K562 (cell line): ENCODE measurements around the gene SLC66A2. TPM values are rescaled to one million over a fixed set of nuclear protein-coding genes. Genes with fewer than 3 reads are reported as not detected.

ENCODE experiments used
- CBFA2T2 ChIP-seq: fragments of 450-650 bp; conservative IDR thresholded peaks from 2 replicates; pipeline ENCODE4 v1.6.1; 2017; ENCODE audit warnings: mild to moderate bottlenecking
- CSDE1 ChIP-seq, 2 experiments: fragments of 450-650 bp; IDR thresholded peaks; 2 replicates each; pipeline ENCODE4 v1.6.1; 2016; ENCODE audit warnings: mild to moderate bottlenecking in 1 of 2
- CTBP1 ChIP-seq: fragments of 450-650 bp; IDR thresholded peaks from 2 replicates; pipeline ENCODE4 v1.6.1; 2016; ENCODE audit warnings: borderline replicate concordance
- EP400 ChIP-seq: fragments of 450-650 bp; IDR thresholded peaks from 2 replicates; pipeline ENCODE4 v1.6.1; 2017; ENCODE audit warnings: antibody characterized with exemption, mild to moderate bottlenecking, moderate library complexity
- FOXP4 ChIP-seq: sonication (generic); formaldehyde crosslinking; IDR thresholded peaks from 2 replicates; pipeline ENCODE4 v1.8.0; 2022; ENCODE audit warnings: mild to moderate bottlenecking, missing genetic modification reagents, borderline replicate concordance
- GMEB1 ChIP-seq: fragments of 250-450 bp; sonication (Bioruptor Pico); IDR thresholded peaks from 2 replicates; pipeline ENCODE4 v1.4.0; 2020; ENCODE audit warnings: mild to moderate bottlenecking
- HDAC8 ChIP-seq: fragments of 450-650 bp; IDR thresholded peaks from 2 replicates; pipeline ENCODE4 v1.6.1; 2016; ENCODE audit warnings: mild to moderate bottlenecking, missing genetic modification characterization, moderate library complexity, missing compliant biosample characterization
- HSF4 ChIP-seq: fragments of 250-450 bp; sonication (Bioruptor Pico); IDR thresholded peaks from 2 replicates; pipeline ENCODE4 v2.1.2; 2022; ENCODE audit warnings: mild to moderate bottlenecking, moderate library complexity, borderline replicate concordance
- NCOA6 ChIP-seq: fragments of 450-650 bp; IDR thresholded peaks from 2 replicates; pipeline ENCODE4 v1.6.1; 2017; ENCODE audit warnings: mild to moderate bottlenecking
- POLR2A ChIP-seq: fragments of 450-650 bp; conservative IDR thresholded peaks from 2 replicates; pipeline ENCODE4 v1.6.1; 2016
- RBBP5 ChIP-seq: fragments of 200-600 bp; sonication (generic); IDR thresholded peaks from 2 replicates; pipeline ENCODE4 v1.6.1; 2012; ENCODE audit warnings: borderline replicate concordance, mild to moderate bottlenecking, low read length, control low read depth, inconsistent platforms; ENCODE audit not compliant: insufficient read depth, poor library complexity, severe bottlenecking
- TAF1 ChIP-seq: IDR thresholded peaks from 2 replicates; pipeline ENCODE4 v1.6.1; 2011; ENCODE audit warnings: mild to moderate bottlenecking, low read length, moderate library complexity; ENCODE audit not compliant: insufficient read depth, control insufficient read depth, severe bottlenecking; ENCODE audit errors: extremely low read depth
- TAL1 ChIP-seq: fragments of 450-650 bp; IDR thresholded peaks from 2 replicates; pipeline ENCODE4 v1.6.1; 2016; ENCODE audit warnings: mild to moderate bottlenecking
- ZNF639 ChIP-seq, 2 experiments: fragments of 200-800 bp in 1 of 2; sonication (Bioruptor generic) in 1 of 2; sonication (generic) in 1 of 2; formaldehyde crosslinking in 1 of 2; IDR thresholded peaks in 1 of 2; conservative IDR thresholded peaks in 1 of 2; 2 replicates each; pipeline versions ENCODE4 v1.5.0 to v1.6.1; 2016 to 2020; ENCODE audit warnings: missing compliant biosample characterization in 1 of 2, missing genetic modification characterization in 1 of 2, missing genetic modification reagents in 1 of 2
- ZNF740 ChIP-seq, 3 experiments: fragments of 200-800 bp in 1 of 3; sonication (Bioruptor generic) in 1 of 3; sonication (generic) in 1 of 3; formaldehyde crosslinking in 1 of 3; IDR thresholded peaks; 2 replicates each; pipeline versions ENCODE4 v1.6.1 to v1.8.0; 2016 to 2022; ENCODE audit warnings: mild to moderate bottlenecking in 2 of 3, missing compliant biosample characterization in 2 of 3, missing genetic modification characterization in 2 of 3, missing genetic modification reagents in 1 of 3
- polyA plus RNA-seq, 8 experiments: library from polyadenylated mRNA; depleted of rRNA in 4 of 8; stranded (reverse) in 5 of 8; unstranded in 3 of 8; fragments of >200 nt; fragmentation: Nextera tagmentation in 2 of 8; fragmentation: Illumina TruSeq in 1 of 8; extraction: Ambion mirVana in 2 of 8; extraction: Trizol in 1 of 8; gene quantifications; 2 replicates each; pipeline versions ENCODE4 v1.2.1 to v1.2.3, GENCODE V29; 2011 to 2014; ENCODE audit warnings: inconsistent platforms in 1 of 8, missing spikeins in 1 of 8
- total RNA-seq, 7 experiments: library from RNA; depleted of rRNA in 6 of 7; stranded (reverse); fragments of >200 nt in 6 of 7; fragmentation: Illumina TruSeq in 2 of 7; extraction: Trizol in 2 of 7; gene quantifications; 2 replicates each; pipeline versions ENCODE4 v1.2.1 to v1.2.3, GENCODE V29; 2011 to 2021; ENCODE audit warnings: low replicate concordance in 1 of 7

SLC66A2 gene
- total and polyA plus RNA-seq, 9 of the 15 experiments (the other 6 are each of a cell fraction or from before 2014, with no cell fraction given) = 0.25 to 17.5 (median 5.6) TPM

- peak; percentile 99 for TF ChIP-seq GMEB1
- no peak; a peak in 1 of 4 replicates for TF ChIP-seq ZNF639 (CRISPR knock-in tag; conservative IDR thresholded peaks at IDR 0.05 in 1 of 2, IDR thresholded peaks at IDR 0.05 in 1 of 2)
- TF ChIP-seq HDAC8 = no peak
- TF ChIP-seq FOXP4 (CRISPR knock-in tag) = peak; percentile 22; the same call in 1 of the 2 replicates
- TF ChIP-seq CBFA2T2 = no peak
- no peak for TF ChIP-seq CSDE1 (IDR thresholded peaks at IDR 0.05)
- TF ChIP-seq HSF4 (CRISPR knock-in tag) = no peak
- peak; percentile 71 for TF ChIP-seq EP400
- TF ChIP-seq ZNF740 (CRISPR knock-in tag; IDR thresholded peaks at IDR 0.05) = no peak
- TF ChIP-seq ZNF740 (tag; IDR thresholded peaks at IDR 0.05) = no peak
- TF ChIP-seq TAF1 = peak; percentile 58
- peak; percentile 59 for TF ChIP-seq RBBP5
- TF ChIP-seq TAL1 = no peak
- peak; percentile 84 for TF ChIP-seq POLR2A
- peak; percentile 98 for TF ChIP-seq NCOA6
- peak; percentile 85 for TF ChIP-seq CTBP1
Measured at GRCh38 chr18:79988451-79989194, 37.2 kb upstream of the SLC66A2 start, which contains the start of gene TXNL4A (continued).
